BJ (cell line): Measurements from ENCODE around the gene ZNF837. TPM values are rescaled to one million over a fixed set of nuclear protein-coding genes. Genes with fewer than 3 reads are reported as not detected.
"Not testable (repeated sequence)": the region's sequence is repeated elsewhere in the genome, so short reads cannot be mapped to it uniquely, and the experiment has no call there.

Experiments
- CTCF ChIA-PET: fragments of 350-600 bp; formaldehyde crosslinking; extraction: SDS; loops from one replicate; lab custom pipeline; 2021; ENCODE audit warnings: antibody characterized with exemption, inconsistent platforms; lab: Yijun Ruan, JAX
- POLR2A ChIA-PET: fragments of 300-600 bp; sonication (Branson Sonifier 250); formaldehyde crosslinking; extraction: SDS; loops from one replicate; lab custom pipeline; 2021; ENCODE audit warnings: antibody characterized with exemption; lab: Charles Lee
- DNase-seq: peaks from one replicate; pipeline ENCODE4 v3.0.0-alpha.2; 2011; ENCODE audit warnings: low read depth
- H3K27me3 ChIP-seq: 2 replicates; pipeline ENCODE4 v1.6.0; 2011; ENCODE audit warnings: low read length; ENCODE audit not compliant: control insufficient read depth, insufficient read depth
- H3K36me3 ChIP-seq: 2 replicates; pipeline ENCODE4 v1.5.1; 2011; ENCODE audit warnings: low read length; ENCODE audit not compliant: control insufficient read depth, insufficient read depth
- H3K4me3 ChIP-seq: 2 replicates; pipeline ENCODE4 v1.5.1; 2011; ENCODE audit warnings: low read depth, mild to moderate bottlenecking, control low read depth, low read length
- CTCF ChIP-seq: IDR thresholded peaks from 2 replicates; pipeline ENCODE4 v1.5.1; 2011; ENCODE audit warnings: low read depth, mild to moderate bottlenecking, control low read depth, inconsistent platforms, low read length, moderate library complexity; ENCODE audit not compliant: insufficient read depth
- polyA plus RNA-seq: library from polyadenylated mRNA; depleted of rRNA; stranded (reverse); fragments of >200 nt; gene quantifications from 2 replicates; pipeline ENCODE4 v1.2.3, GENCODE V29; 2011

The ZNF837 gene
- polyA plus RNA-seq, 1 experiment = 0.82 TPM

GRCh38 chr19:58409010-58409790, 28.4 kb upstream of the ZNF837 start:
- H3K36me3 ChIP-seq = no peaks in the 10 kb centered on the region
- TF ChIP-seq CTCF = no peak
- H3K4me3 ChIP-seq = peak overlapping the region; percentile 68
- no peaks in the 10 kb centered on the region for H3K27me3 ChIP-seq
- CTCF ChIA-PET = interaction anchor here (0.8 kb wide), 1 partner anchor 15 kb away, joined by 3 read pairs; no protein-coding TSS in a partner anchor
- DNase-seq = no peak
- POLR2A ChIA-PET = interaction anchor here (0.6 to 0.8 kb wide), 2 partner anchors 52 to 728 kb away, joined by 3 read pairs; partner anchors contain the start of gene ZNF551

GRCh38 chr19:58408152-58409009, 27.6 kb upstream of the ZNF837 start, which contains the start of gene ZNF584:
ZNF584 (plus strand) TSS chr19:58408649; CDS start chr19:58409148, 499 bp downstream.
- ChIA-PET CTCF (interaction anchor here (0.8 kb wide), 1 partner anchor 15 kb away, joined by 3 read pairs; no protein-coding TSS in a partner anchor), POLR2A (interaction anchor here (0.6 to 0.8 kb wide), 2 partner anchors 52 to 727 kb away, joined by 3 read pairs; partner anchors contain the start of gene ZNF551)
- peak within 1 kb of the TSS; percentile 68 for H3K4me3 ChIP-seq
- H3K27me3 ChIP-seq = no peaks in the 10 kb centered on the region
- no peak for TF ChIP-seq CTCF
- peak; percentile 43 for DNase-seq
- H3K36me3 ChIP-seq = no peaks in the 10 kb centered on the region

- CTCF ChIA-PET = interaction anchor here (0.8 kb wide), 1 partner anchor 11 kb away, joined by 4 read pairs; no protein-coding TSS in a partner anchor
- no peaks in the 10 kb centered on the region for H3K36me3 ChIP-seq
- POLR2A ChIA-PET = no interaction called here
- TF ChIP-seq CTCF = no peak
- no peaks in the 10 kb centered on the region for H3K27me3 ChIP-seq
- no peak for DNase-seq
- peak overlapping the region; percentile 68 for H3K4me3 ChIP-seq
These were observed 26.9 kb upstream of the ZNF837 start for GRCh38 chr19:58407658-58408151.

GRCh38 chr19:58406818-58407657, 26.2 kb upstream of the ZNF837 start:
- DNase-seq = no peak
- CTCF ChIA-PET = interaction anchor here (0.8 kb wide), 1 partner anchor 11 kb away, joined by 4 read pairs; no protein-coding TSS in a partner anchor
- POLR2A ChIA-PET = no interaction called here
- Histone ChIP-seq H3K27me3 (no peaks in the 10 kb centered on the region), H3K4me3 (peak overlapping the region; percentile 68), H3K36me3 (no peaks in the 10 kb centered on the region)
- peak; percentile 43 for TF ChIP-seq CTCF

GRCh38 chr19:58403920-58404478, 23.2 kb upstream of the ZNF837 start:
- CTCF ChIA-PET, DNase-seq, POLR2A ChIA-PET: not testable (repeated sequence)

More at GRCh38 chr19:58403920-58404478, 23.2 kb upstream of the ZNF837 start:
- not testable (repeated sequence) for H3K36me3 ChIP-seq, H3K27me3 ChIP-seq, H3K4me3 ChIP-seq
